ENCODE results near the gene GTF2A2. TPM values are rescaled to one million over a fixed set of nuclear protein-coding genes. Genes with fewer than 3 reads are reported as not detected.

The GTF2A2 gene
- polyA plus RNA-seq, 1 donor (not counting 4 experiments of a cell fraction or from before 2014, with no cell fraction given), result 77.8 TPM

DNA sequence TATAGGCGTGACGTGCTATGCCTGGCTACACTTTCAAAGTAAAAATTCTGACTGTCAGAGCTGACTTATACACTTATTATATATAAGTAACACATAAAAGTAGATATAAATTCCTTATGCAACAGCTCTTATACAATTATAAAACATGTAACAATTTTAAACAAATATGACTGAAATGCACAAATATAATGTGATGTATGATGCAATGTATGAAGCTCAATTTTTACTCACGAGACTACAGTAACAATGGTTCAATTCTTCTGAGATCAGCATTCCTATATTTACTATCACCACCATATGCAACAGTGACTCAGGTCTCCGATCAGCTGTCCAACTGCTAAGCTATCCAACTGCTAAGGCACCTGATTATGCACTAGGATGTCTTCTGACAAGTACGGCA, 23.6 kb upstream of the GTF2A2 start:
- no peak overlapping the region for H3K4me2 ChIP-seq (ENCODE audit: control insufficient read depth, extremely low read depth, insufficient read depth, low read depth, low read length)
- H3K4me3 ChIP-seq (ENCODE audit: control insufficient read depth in 2 of 3, extremely low read depth in 1 of 3, insufficient read depth in 2 of 3, low read depth in 1 of 3, low read length in 3 of 3), result no peak overlapping the region
- dilution Hi-C loops (cut with MboI; ENCODE audit: extremely low pct_ligation_motif_present, low sequenced_read_pairs), result no loop called here
- no peaks in the 10 kb centered on the region for H3K9me3 ChIP-seq (ENCODE audit: control insufficient read depth, low read depth, low read length)
- no peaks in the 10 kb centered on the region for H3K9me1 ChIP-seq (ENCODE audit: control insufficient read depth, extremely low read depth, insufficient read depth, low read length)
- H3K79me2 ChIP-seq (ENCODE audit: control insufficient read depth, insufficient read depth, low read length), result peaks cover 45% of the 10 kb centered on the region
- H3K9ac ChIP-seq (ENCODE audit: control insufficient read depth, extremely low read depth, insufficient read depth, low read length), result no peak overlapping the region
- no peaks in the 10 kb centered on the region for H3K27me3 ChIP-seq (ENCODE audit: control insufficient read depth, extremely low read depth, insufficient read depth, low read length)
- no peak for FAIRE-seq
- no peak overlapping the region for H3K27ac ChIP-seq (ENCODE audit: control insufficient read depth, insufficient read depth, low read length)
- no peak for DNase-seq (ENCODE audit: low read depth, low spot score)
- H2AFZ ChIP-seq (ENCODE audit: control insufficient read depth, low read length), result no peak overlapping the region
- TF ChIP-seq EZH2 (IDR thresholded peaks at IDR 0.05; ENCODE audit: low read length), result no peak
- TF ChIP-seq, protein P1, sequence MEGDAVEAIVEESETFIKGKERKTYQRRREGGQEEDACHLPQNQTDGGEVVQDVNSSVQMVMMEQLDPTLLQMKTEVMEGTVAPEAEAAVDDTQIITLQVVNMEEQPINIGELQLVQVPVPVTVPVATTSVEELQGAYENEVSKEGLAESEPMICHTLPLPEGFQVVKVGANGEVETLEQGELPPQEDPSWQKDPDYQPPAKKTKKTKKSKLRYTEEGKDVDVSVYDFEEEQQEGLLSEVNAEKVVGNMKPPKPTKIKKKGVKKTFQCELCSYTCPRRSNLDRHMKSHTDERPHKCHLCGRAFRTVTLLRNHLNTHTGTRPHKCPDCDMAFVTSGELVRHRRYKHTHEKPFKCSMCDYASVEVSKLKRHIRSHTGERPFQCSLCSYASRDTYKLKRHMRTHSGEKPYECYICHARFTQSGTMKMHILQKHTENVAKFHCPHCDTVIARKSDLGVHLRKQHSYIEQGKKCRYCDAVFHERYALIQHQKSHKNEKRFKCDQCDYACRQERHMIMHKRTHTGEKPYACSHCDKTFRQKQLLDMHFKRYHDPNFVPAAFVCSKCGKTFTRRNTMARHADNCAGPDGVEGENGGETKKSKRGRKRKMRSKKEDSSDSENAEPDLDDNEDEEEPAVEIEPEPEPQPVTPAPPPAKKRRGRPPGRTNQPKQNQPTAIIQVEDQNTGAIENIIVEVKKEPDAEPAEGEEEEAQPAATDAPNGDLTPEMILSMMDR (optimal IDR thresholded peaks at IDR 0.05 in 1 of 3, IDR thresholded peaks at IDR 0.05 in 1 of 3, conservative IDR thresholded peaks at IDR 0.05 in 1 of 3; ENCODE audit: extremely low read depth in 1 of 3, insufficient read depth in 2 of 3, low read length in 3 of 3), result no peak
- peaks cover 21% of the 10 kb centered on the region for H4K20me1 ChIP-seq (ENCODE audit: control insufficient read depth, extremely low read depth, insufficient read depth, low read length)
- peaks cover 9 to 34% of the 10 kb centered on the region in 2 experiments for H3K36me3 ChIP-seq (ENCODE audit: control insufficient read depth in 2 of 2, extremely low read depth in 1 of 2, insufficient read depth in 2 of 2, low read length in 2 of 2)
- peaks cover under 1% of the 10 kb centered on the region for H3K4me1 ChIP-seq (ENCODE audit: control insufficient read depth, extremely low read depth, insufficient read depth, low read length)

DNA sequence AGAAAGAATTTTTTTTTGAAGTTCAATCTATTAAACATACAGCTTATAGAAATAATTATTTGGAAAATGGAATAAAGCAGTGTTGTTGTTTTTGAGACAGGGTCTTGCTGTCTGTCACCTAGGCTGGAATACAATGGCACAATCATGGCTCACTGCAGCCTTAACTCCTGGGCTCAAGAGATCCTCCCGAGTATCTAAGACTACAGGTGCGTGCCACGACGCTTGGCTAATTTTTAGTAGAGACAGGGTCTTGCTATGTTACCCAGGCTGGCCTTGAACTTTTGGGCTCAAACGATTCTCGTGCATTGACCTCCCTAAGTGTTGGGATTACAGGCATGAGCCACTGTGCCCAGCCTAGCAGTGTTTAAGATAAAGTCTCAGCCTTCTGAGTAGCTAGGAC, 23.0 kb upstream of the GTF2A2 start:
- dilution Hi-C loops (cut with MboI; ENCODE audit: extremely low pct_ligation_motif_present, low sequenced_read_pairs), result no loop called here
- no peak overlapping the region for H3K27ac ChIP-seq (ENCODE audit: control insufficient read depth, insufficient read depth, low read length)
- H4K20me1 ChIP-seq (ENCODE audit: control insufficient read depth, extremely low read depth, insufficient read depth, low read length), result peaks cover 18% of the 10 kb centered on the region
- H3K9me3 ChIP-seq (ENCODE audit: control insufficient read depth, low read depth, low read length), result no peaks in the 10 kb centered on the region
- no peak overlapping the region for H3K4me2 ChIP-seq (ENCODE audit: control insufficient read depth, extremely low read depth, insufficient read depth, low read depth, low read length)
- no peaks in the 10 kb centered on the region for H3K9me1 ChIP-seq (ENCODE audit: control insufficient read depth, extremely low read depth, insufficient read depth, low read length)
- H3K9ac ChIP-seq (ENCODE audit: control insufficient read depth, extremely low read depth, insufficient read depth, low read length), result no peak overlapping the region
- DNase-seq (ENCODE audit: low read depth, low spot score) (no peak), FAIRE-seq (no peak)
- H3K27me3 ChIP-seq (ENCODE audit: control insufficient read depth, extremely low read depth, insufficient read depth, low read length), result no peaks in the 10 kb centered on the region
- H3K36me3 ChIP-seq (ENCODE audit: control insufficient read depth in 2 of 2, extremely low read depth in 1 of 2, insufficient read depth in 2 of 2, low read length in 2 of 2), result peaks cover 9 to 34% of the 10 kb centered on the region in 2 experiments
- peaks cover 40% of the 10 kb centered on the region for H3K79me2 ChIP-seq (ENCODE audit: control insufficient read depth, insufficient read depth, low read length)
- no peak for TF ChIP-seq EZH2 (IDR thresholded peaks at IDR 0.05; ENCODE audit: low read length)
- TF ChIP-seq, protein P1 (optimal IDR thresholded peaks at IDR 0.05 in 1 of 3, IDR thresholded peaks at IDR 0.05 in 1 of 3, conservative IDR thresholded peaks at IDR 0.05 in 1 of 3; ENCODE audit: extremely low read depth in 1 of 3, insufficient read depth in 2 of 3, low read length in 3 of 3), result no peak
- H2AFZ ChIP-seq (ENCODE audit: control insufficient read depth, low read length), result no peak overlapping the region
- no peak overlapping the region for H3K4me3 ChIP-seq (ENCODE audit: control insufficient read depth in 2 of 3, extremely low read depth in 1 of 3, insufficient read depth in 2 of 3, low read depth in 1 of 3, low read length in 3 of 3)
- H3K4me1 ChIP-seq (ENCODE audit: control insufficient read depth, extremely low read depth, insufficient read depth, low read length), result no peaks in the 10 kb centered on the region

Data from keratinocyte (primary cell).